Vagina (tissue), 2 donors: ENCODE data around the gene TBX4.

Experiments used
- CTCF ChIP-seq, 3 experiments: fragments of 450-650 bp in 2 of 3; fragments of 200-600 bp in 1 of 3; sonication (generic) in 1 of 3; IDR thresholded peaks; one replicate each; pipeline ENCODE4 v1.5.1; 2017 to 2019; ENCODE audit warnings: antibody characterized with exemption in 3 of 3, mild to moderate bottlenecking in 2 of 3, moderate library complexity in 2 of 3
- POLR2A ChIP-seq, 2 donors: fragments of 450-650 bp; IDR thresholded peaks; one replicate each; pipeline ENCODE4 v1.6.1; 2017; ENCODE audit warnings: antibody characterized with exemption in 2 of 2, mild to moderate bottlenecking in 2 of 2, moderate library complexity in 2 of 2
- POLR2AphosphoS5 ChIP-seq, 2 donors: sonication (generic); formaldehyde crosslinking; IDR thresholded peaks; one replicate each; pipeline ENCODE4 v1.9.0; 2017; ENCODE audit warnings: antibody characterized with exemption in 2 of 2, mild to moderate bottlenecking in 2 of 2, low read depth in 1 of 2; ENCODE audit not compliant: insufficient read depth in 1 of 2

GRCh38 chr17:61468263-61468907 is 16.2 kb downstream of the TBX4 start:
- TF ChIP-seq POLR2AphosphoS5 (IDR thresholded peaks at IDR 0.05; ENCODE audit: insufficient read depth in 1 of 2, low read depth in 1 of 2) (no peak), CTCF (IDR thresholded peaks at IDR 0.05) (no peak), POLR2A (IDR thresholded peaks at IDR 0.05) (no peak)
